Activated CD4-positive, alpha-beta memory T cell treated with anti-CD3 and anti-CD28 coated beads for 36 hours (primary cell): ENCODE results near the gene MRGPRG. TPM values are rescaled to one million over a fixed set of nuclear protein-coding genes. Genes with fewer than 3 reads are reported as not detected.
"Not testable (repeated sequence)": the region's sequence is repeated elsewhere in the genome, so short reads cannot be mapped to it uniquely, and the experiment has no call there.

Experiments used
- CTCF ChIA-PET: fragments of 350-600 bp; sonication (Branson Sonifier 250); formaldehyde crosslinking; loops from one replicate; lab custom pipeline; 2021; ENCODE audit warnings: antibody characterized with exemption, inconsistent platforms; lab: Charles Lee
- POLR2A ChIA-PET: fragments of 350-600 bp; sonication (Branson Sonifier 250); formaldehyde crosslinking; loops from one replicate; lab custom pipeline; 2021; ENCODE audit warnings: antibody characterized with exemption; lab: Charles Lee
- DNase-seq: peaks from one replicate; pipeline ENCODE4 v3.0.0-alpha.2; 2020
- H3K27ac Mint-ChIP-seq: one replicate; pipeline ENCODE4 v1.8.0; 2021; ENCODE audit warnings: mixed read lengths
- H3K27me3 Mint-ChIP-seq: one replicate; pipeline ENCODE4 v1.8.0; 2021; ENCODE audit warnings: mixed read lengths
- H3K36me3 Mint-ChIP-seq: one replicate; pipeline ENCODE4 v1.8.0; 2021; ENCODE audit warnings: mixed read lengths
- H3K4me1 Mint-ChIP-seq: one replicate; pipeline ENCODE4 v1.8.0; 2021; ENCODE audit warnings: low read depth, mixed read lengths
- H3K4me3 Mint-ChIP-seq: one replicate; pipeline ENCODE4 v1.8.0; 2021; ENCODE audit warnings: mild to moderate bottlenecking, mixed read lengths
- H3K9me3 Mint-ChIP-seq: one replicate; pipeline ENCODE4 v1.8.0; 2021; ENCODE audit warnings: mixed read lengths
- intact Hi-C: fragments of 100-400 bp; cut with micrococcal nuclease; formaldehyde crosslinking; loops from one replicate; pipeline ENCODE4 v1.15.1; 2023
- total RNA-seq, 2 experiments: library from RNA; stranded (reverse); gene quantifications; one replicate each; pipeline ENCODE4 v1.2.3, GENCODE V29; 2021

Gene MRGPRG
- total RNA-seq, 2 experiments from 2014 or later = not detected

GRCh38 chr11:3171931-3172560 lies 46.6 kb downstream of the MRGPRG start:
- H3K4me3 Mint-ChIP-seq = no peak overlapping the region
- no peak overlapping the region for H3K27ac Mint-ChIP-seq
- CTCF ChIA-PET = no interaction called here
- H3K4me1 Mint-ChIP-seq = peaks cover 12% of the 10 kb centered on the region
- H3K27me3 Mint-ChIP-seq = peaks cover 28% of the 10 kb centered on the region
- peaks cover 17% of the 10 kb centered on the region for H3K9me3 Mint-ChIP-seq
- POLR2A ChIA-PET = no interaction called here
- peaks cover 3% of the 10 kb centered on the region for H3K36me3 Mint-ChIP-seq
- no peak for DNase-seq
- intact Hi-C loops = no loop called here

GRCh38 chr11:3170756-3171650 lies 47.6 kb downstream of the MRGPRG start:
- intact Hi-C loops = no loop called here
- H3K27me3 Mint-ChIP-seq = peaks cover 32% of the 10 kb centered on the region
- POLR2A ChIA-PET = no interaction called here
- H3K4me1 Mint-ChIP-seq = peaks cover 12% of the 10 kb centered on the region
- no peak overlapping the region for H3K27ac Mint-ChIP-seq
- H3K36me3 Mint-ChIP-seq = no peaks in the 10 kb centered on the region
- CTCF ChIA-PET = no interaction called here
- H3K4me3 Mint-ChIP-seq = no peak overlapping the region
- peaks cover 7% of the 10 kb centered on the region for H3K9me3 Mint-ChIP-seq
- no peak for DNase-seq

GRCh38 chr11:3170044-3170755 lies 48.4 kb downstream of the MRGPRG start:
- POLR2A ChIA-PET = no interaction called here
- CTCF ChIA-PET = no interaction called here
- DNase-seq = no peak
- Mint-ChIP-seq H3K4me3 (peak overlapping the region; percentile 31), H3K4me1 (peaks cover 16% of the 10 kb centered on the region), H3K36me3 (no peaks in the 10 kb centered on the region), H3K27ac (no peak overlapping the region), H3K27me3 (peaks cover 30% of the 10 kb centered on the region), H3K9me3 (no peaks in the 10 kb centered on the region)
- intact Hi-C loops = no loop called here

DNA sequence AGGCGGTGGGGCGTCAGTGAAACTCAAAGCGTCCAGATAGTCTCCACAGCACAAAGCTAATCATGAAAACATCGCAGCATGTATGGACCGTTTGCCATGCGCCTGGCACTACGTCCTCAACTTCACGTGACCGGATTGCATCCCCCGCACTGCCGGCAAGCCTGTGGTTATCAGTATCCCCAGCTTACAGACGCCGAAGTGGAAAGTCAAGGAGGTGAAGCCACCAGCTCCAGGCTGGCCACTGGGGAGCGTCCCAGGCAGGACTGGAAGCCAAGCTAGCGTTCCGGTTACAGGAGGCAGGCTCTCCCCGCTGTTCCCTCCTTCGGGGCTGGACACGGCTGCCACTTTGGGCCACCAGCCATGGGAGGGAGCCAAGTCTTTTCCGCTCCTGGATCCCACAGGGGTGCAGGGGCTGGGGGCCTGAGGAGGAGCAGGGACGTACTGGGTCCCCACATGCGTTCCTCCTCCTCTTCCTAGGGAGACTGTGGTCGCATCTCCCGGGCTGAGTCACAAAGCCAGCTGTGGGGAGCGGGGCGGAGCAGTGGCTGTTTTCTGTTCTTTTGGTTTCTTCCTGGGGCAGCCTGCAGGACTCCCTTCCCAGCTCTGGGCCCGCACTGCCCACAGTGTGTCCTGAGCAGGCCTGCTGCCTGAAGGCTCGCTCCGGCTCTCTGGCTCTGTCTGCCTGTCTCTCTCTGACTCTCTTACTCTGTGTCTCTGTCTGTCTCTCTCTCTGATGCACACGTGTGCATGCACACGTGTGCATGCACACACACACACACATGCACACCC lies 49.2 kb downstream of the MRGPRG start:
- H3K4me3 Mint-ChIP-seq = peak overlapping the region; percentile 31
- H3K36me3 Mint-ChIP-seq = no peaks in the 10 kb centered on the region
- DNase-seq = peak; percentile 63
- H3K4me1 Mint-ChIP-seq = peaks cover 16% of the 10 kb centered on the region
- ChIA-PET CTCF (no interaction called here), POLR2A (no interaction called here)
- H3K9me3 Mint-ChIP-seq = no peaks in the 10 kb centered on the region
- no peak overlapping the region for H3K27ac Mint-ChIP-seq
- intact Hi-C loops = no loop called here
- H3K27me3 Mint-ChIP-seq = peaks cover 30% of the 10 kb centered on the region

DNA sequence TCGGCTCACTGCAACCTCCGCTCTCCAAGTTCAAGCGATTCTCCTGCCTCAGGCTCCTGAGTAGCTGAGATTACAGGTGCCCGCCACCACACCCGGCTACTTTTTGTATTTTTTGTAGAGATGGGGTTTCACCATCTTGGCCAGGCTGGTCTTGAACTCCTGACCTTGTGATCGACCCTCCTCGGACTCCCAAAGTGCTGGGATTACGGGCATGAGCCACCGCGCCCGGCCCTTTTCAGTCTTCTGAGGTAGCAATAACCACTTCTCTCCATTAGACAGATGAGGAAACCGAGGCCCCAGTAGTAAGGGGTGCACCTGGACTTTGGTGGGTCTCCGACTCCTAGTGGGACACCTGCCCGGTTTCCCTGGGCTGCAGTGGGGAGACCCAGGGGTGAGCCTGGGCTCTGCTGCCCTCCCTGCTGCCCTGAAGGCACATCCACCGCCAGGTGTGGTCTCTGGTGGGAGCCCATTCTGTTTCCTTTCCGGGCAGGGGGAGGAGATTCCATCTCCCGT lies 49.8 kb downstream of the MRGPRG start:
- Mint-ChIP-seq H3K4me3 (peak overlapping the region; percentile 31), H3K27me3 (peaks cover 32% of the 10 kb centered on the region), H3K4me1 (peaks cover 18% of the 10 kb centered on the region)
- POLR2A ChIA-PET, DNase-seq, CTCF ChIA-PET, H3K36me3 Mint-ChIP-seq, H3K27ac Mint-ChIP-seq, intact Hi-C loops, H3K9me3 Mint-ChIP-seq: not testable (repeated sequence)

Other genes starting within 250 kb of the MRGPRG start
- 100 to 1,000 TPM; 261 to 263 TPM for gene NAP1L4, start 226.5 kb downstream of the MRGPRG start, total RNA-seq
- 10 to 100 TPM; 94.7 to 97.5 TPM for gene CARS1, start 161.4 kb downstream of the MRGPRG start, total RNA-seq
- 1 to 10 TPM; 4.6 to 4.7 TPM for gene OSBPL5, start 53.5 kb downstream of the MRGPRG start, total RNA-seq
- gene MRGPRE, start 13.6 kb upstream of the MRGPRG start, total RNA-seq = not detected
- gene ZNF195, start 160.3 kb upstream of the MRGPRG start, total RNA-seq = 10 to 100 TPM; 33.8 to 34.3 TPM